NB4 (cell line): ENCODE measurements around the gene FBXW4.

ENCODE experiments used
- POLR2A ChIP-seq: IDR thresholded peaks from 2 replicates; pipeline ENCODE4 v1.6.1; 2011; ENCODE audit warnings: mild to moderate bottlenecking; ENCODE audit not compliant: insufficient read length; ENCODE audit errors: extremely low read depth
- TF ChIP-seq, protein P1 (sequence below): IDR thresholded peaks from one replicate; pipeline ENCODE4 v1.5.1; 2012; ENCODE audit warnings: low read depth, low read length
- TF ChIP-seq, protein P2 (sequence below): IDR thresholded peaks from 2 replicates; pipeline ENCODE4 v1.6.1; 2011; ENCODE audit warnings: low read depth, low read length

DNA sequence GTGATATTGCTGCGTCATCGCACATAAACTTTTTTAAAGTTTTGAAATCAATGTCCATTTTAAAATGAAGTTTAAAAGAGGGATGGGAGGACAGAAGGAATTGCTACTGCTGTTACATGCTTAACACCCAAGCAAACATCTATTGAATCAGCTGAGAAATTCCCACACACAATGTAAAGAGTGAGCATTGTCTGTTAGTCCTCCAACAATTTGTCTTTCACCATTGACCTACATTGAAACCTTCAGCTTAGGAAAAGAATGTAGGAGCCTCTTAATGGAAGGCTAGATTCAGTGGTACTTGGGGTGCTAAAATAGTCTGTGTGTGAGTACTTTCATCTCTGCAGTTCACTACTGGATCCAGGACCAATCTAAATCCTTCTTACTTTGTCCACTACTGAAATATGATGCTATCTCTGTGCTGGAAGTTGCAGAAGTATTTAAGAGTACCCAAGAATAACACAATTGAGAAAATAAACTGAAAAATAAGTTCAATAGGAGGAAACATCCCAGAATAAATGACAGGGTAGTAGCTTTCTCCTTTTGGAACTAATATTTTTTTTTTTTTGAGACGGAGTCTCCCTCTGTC is 23.8 kb upstream of the FBXW4 start:
- TF ChIP-seq, protein P1, sequence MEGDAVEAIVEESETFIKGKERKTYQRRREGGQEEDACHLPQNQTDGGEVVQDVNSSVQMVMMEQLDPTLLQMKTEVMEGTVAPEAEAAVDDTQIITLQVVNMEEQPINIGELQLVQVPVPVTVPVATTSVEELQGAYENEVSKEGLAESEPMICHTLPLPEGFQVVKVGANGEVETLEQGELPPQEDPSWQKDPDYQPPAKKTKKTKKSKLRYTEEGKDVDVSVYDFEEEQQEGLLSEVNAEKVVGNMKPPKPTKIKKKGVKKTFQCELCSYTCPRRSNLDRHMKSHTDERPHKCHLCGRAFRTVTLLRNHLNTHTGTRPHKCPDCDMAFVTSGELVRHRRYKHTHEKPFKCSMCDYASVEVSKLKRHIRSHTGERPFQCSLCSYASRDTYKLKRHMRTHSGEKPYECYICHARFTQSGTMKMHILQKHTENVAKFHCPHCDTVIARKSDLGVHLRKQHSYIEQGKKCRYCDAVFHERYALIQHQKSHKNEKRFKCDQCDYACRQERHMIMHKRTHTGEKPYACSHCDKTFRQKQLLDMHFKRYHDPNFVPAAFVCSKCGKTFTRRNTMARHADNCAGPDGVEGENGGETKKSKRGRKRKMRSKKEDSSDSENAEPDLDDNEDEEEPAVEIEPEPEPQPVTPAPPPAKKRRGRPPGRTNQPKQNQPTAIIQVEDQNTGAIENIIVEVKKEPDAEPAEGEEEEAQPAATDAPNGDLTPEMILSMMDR, result no peak
- TF ChIP-seq POLR2A, result no peak
- TF ChIP-seq, protein P2, sequence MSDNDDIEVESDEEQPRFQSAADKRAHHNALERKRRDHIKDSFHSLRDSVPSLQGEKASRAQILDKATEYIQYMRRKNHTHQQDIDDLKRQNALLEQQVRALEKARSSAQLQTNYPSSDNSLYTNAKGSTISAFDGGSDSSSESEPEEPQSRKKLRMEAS, result no peak
